ENCODE data around the gene CADPS2. TPM values are rescaled to one million over a fixed set of nuclear protein-coding genes. Genes with fewer than 3 reads are reported as not detected.

The CADPS2 gene
- total and polyA plus RNA-seq, 2 of the 4 experiments (the other 2 are of a cell fraction): 0.10 to 0.54 TPM

DNA sequence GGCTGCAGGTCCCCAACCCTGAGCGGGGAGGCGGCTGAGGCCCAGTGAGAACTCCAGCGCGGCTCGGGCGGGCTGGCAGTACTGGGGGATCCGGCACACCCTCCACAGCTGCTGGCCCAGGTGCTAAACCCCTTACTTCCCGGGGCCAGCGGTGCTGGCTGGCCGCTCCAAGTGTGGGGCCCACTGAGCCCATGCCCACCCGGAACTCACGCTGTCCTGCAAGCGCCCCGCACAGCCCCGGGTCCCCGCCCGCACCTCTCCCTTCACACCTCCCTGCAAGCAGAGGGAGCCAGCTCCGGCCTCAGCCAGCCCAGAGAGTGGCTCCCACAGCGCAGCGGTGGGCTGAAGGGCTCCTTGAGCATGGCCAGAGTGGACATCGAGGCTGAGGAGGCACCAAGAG, 212.3 kb downstream of the CADPS2 start:
- no peak overlapping the region for H3K23ac ChIP-seq (ENCODE audit: low read depth, low read length)
- no peak overlapping the region for H3K56ac ChIP-seq (ENCODE audit: extremely low read depth, insufficient read depth, low read length)
- H4K20me1 ChIP-seq (ENCODE audit: insufficient read depth, low read length): no peaks in the 10 kb centered on the region
- H3K4me1 ChIP-seq (ENCODE audit: control insufficient read depth, insufficient read depth, low read length): no peaks in the 10 kb centered on the region
- intact Hi-C loops (cut with micrococcal nuclease): no loop called here
- no peak overlapping the region for H4K5ac ChIP-seq (ENCODE audit: low read depth, low read length)
- H3K9me1 ChIP-seq (ENCODE audit: insufficient read depth, low read length): no peaks in the 10 kb centered on the region
- dilution Hi-C loops (cut with HindIII; ENCODE audit: low sequenced_read_pairs, unreplicated experiment): no loop called here
- no peak overlapping the region for H3K4ac ChIP-seq (ENCODE audit: low read depth, low read length)
- H3K14ac ChIP-seq (replicated peaks; ENCODE audit: low read depth, low read length): no peak overlapping the region
- ChIA-PET POLR2A (ENCODE audit: unreplicated experiment) (no interaction called here), CTCF (no interaction called here)
- no peak overlapping the region for H2BK20ac ChIP-seq (ENCODE audit: low read depth, low read length)
- no peak overlapping the region for H2BK120ac ChIP-seq (ENCODE audit: low read depth, low read length)
- H3K18ac ChIP-seq (ENCODE audit: low read depth, low read length): no peak overlapping the region
- H3K4me2 ChIP-seq (ENCODE audit: low read depth, low read length): no peak overlapping the region
- H4K8ac ChIP-seq (ENCODE audit: low read depth in 2 of 2, low read length in 2 of 2): no peak overlapping the region
- no peak for TF ChIP-seq RAD21 (IDR thresholded peaks at IDR 0.05; ENCODE audit: low read length)
- no peak overlapping the region for H4K91ac ChIP-seq (ENCODE audit: insufficient read depth, low read depth, low read length)
- DNase-seq (no peak), ATAC-seq (ENCODE audit: low read depth) (no peak)
- no peak overlapping the region for H3K4me3 ChIP-seq (ENCODE audit: insufficient read depth, low read depth, low read length)
- no peak overlapping the region for H3K9ac ChIP-seq (ENCODE audit: low read depth, low read length)
- H3K79me1 ChIP-seq (ENCODE audit: low read depth in 1 of 2, low read length in 2 of 2): no peaks in the 10 kb centered on the region
- no peak overlapping the region for H2AFZ ChIP-seq (replicated peaks; ENCODE audit: low read length, poor library complexity)
- in situ Hi-C loops (cut with MboI; ENCODE audit: low sequenced_read_pairs): no loop called here
- no peaks in the 10 kb centered on the region for H3K36me3 ChIP-seq (ENCODE audit: control insufficient read depth, insufficient read depth, low read length)
- WGBS, 2 experiments (ENCODE audit: extremely low coverage in 2 of 2, insufficient read length in 1 of 2): 86% methylated on average over 11 of the region's 21 CpGs; no CpG with 5 or more reads in 1 of the 2 experiments
- H2BK15ac ChIP-seq (ENCODE audit: low read depth, low read length): no peak overlapping the region
- H3K27me3 ChIP-seq (ENCODE audit: control insufficient read depth, insufficient read depth, low read length): no peaks in the 10 kb centered on the region
- H2BK5ac ChIP-seq (ENCODE audit: low read depth, low read length, poor library complexity, severe bottlenecking): no peak overlapping the region
- no peak overlapping the region for H2AK5ac ChIP-seq (ENCODE audit: low read depth, low read length)
- peaks cover 17% of the 10 kb centered on the region for H3K9me3 ChIP-seq (ENCODE audit: control insufficient read depth, insufficient read depth, low read length)
- no TSS peak for BruUV-seq (replicated peaks)
- H2AK9ac ChIP-seq (replicated peaks; ENCODE audit: low read depth, low read length, poor library complexity): no peak overlapping the region
- no peak overlapping the region for H3K27ac ChIP-seq (ENCODE audit: insufficient read depth, low read length)
